GM18526 (cell line): ENCODE results near the gene SLC24A3.

Experiments
- POLR2A ChIP-seq: IDR thresholded peaks from 3 replicates; pipeline ENCODE4 v1.6.1; 2011; ENCODE audit not compliant: insufficient read length; ENCODE audit errors: extremely low read depth

SLC24A3 gene

DNA sequence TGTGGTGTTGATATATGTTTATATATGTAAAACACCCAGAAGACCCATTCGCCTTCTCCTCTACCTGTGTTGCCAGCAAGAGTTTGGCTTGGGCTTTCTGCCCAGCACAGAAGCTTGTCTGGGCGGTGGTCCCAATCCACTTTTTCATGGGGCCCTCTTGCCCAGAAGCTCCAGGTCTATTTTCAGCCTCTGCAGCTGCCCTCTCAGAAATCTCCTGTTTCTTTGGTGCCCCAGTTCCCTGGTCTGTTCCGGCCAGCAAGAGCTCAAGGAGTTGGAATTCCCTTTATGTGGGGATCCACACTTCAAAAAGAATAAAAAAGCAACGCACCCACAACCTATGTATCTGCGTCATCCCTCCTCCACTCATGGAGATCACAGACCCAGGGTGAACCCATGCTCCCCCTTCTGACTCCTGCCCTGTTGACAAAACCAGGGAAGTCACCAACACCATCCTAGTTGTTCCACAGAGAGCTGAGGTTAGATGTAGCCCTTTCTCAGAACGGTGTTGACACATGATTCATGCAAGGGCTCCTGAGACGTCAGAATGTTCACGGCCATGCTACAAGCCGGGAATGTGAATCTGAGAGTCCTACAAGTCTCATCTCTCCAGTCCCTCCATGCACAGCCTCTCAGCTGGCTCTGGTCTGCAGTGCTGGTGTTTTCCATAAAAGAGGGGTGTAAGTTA, 388.8 kb downstream of the SLC24A3 start:
- no peak for TF ChIP-seq POLR2A

DNA sequence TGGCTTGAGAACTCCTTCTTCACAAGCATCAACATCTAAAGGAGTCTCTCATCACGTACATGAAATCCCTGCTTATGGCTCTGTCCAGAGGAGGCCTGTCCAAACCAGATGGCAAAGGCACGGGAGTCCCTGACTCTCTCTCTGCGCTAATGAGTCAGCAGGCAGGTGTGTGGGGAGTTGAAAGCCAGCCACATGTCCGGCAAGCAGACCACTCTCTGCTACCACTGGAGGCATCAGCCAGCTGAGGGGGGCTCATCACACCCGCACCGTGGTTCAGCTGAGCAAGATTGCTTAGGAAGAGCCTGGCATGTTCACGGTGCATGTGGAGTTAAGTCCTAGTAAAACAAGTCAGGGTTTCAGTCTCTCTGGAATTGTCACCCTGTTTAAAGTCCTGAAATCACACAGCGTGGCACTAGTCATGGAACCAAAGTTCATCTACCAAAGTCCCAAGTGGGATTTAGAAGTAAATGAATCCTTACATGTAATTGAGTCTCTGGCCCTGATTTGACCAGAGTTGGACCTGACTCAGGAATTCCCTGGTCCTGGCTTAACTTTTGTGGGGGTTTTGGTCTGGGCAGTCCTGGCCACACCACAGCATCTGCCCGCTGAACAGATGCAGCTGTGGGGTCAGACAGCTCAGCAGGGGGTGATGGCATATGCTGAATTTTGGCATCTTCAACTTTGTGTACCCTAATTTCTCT, 390.4 kb downstream of the SLC24A3 start:
- no peak for TF ChIP-seq POLR2A

DNA sequence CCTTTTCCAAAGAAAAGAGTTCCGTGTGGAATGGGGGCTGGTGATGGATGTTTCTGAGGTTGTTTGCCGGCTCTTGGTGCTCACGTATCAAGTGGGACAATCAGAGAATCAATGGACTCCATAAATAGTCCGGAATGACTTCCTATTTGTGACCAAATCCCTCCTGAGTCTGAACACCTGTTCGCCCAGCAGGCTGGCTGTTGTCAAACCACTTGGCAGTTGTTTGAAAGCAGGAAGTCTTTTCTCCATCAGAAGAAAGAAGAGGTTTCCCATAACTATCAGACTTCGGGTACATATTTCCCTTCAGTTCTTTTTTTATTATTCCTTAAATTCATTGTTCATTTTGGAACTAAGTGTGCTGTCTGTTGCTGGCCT, 390.9 kb downstream of the SLC24A3 start:
- TF ChIP-seq POLR2A: no peak

DNA sequence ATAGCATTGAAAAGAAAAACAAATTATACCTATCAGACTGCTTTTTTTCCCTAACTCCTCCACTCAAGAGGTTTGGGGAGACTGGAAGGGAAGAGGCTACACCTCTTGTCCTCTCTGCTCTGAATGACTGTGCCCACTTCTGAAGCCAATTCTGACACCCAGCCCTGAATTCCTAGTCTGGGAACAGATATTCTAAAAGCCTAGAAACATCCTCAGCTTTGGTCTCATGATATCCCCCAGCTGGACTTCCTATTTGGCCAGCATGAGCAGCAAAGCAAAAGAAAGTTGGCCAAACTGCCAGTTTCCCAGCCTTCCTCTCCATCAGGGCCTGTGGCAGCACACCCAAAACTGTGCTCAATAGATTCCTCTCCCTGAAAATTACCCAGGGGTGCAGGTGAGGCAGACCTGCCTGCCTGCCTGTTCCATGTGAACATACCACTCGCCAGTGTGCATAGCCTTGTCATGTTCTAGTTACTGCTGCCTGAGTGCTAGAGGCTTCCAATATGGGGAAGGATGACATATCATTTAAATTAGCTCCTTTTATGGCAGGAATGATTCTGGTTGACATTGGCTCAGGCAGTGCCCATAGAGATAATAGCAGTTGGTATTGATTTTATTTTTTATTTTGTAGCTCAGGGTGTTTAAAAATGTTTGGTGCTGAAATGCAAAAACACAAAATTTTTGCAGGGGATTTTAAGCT, 393.5 kb downstream of the SLC24A3 start:
- TF ChIP-seq POLR2A: no peak

DNA sequence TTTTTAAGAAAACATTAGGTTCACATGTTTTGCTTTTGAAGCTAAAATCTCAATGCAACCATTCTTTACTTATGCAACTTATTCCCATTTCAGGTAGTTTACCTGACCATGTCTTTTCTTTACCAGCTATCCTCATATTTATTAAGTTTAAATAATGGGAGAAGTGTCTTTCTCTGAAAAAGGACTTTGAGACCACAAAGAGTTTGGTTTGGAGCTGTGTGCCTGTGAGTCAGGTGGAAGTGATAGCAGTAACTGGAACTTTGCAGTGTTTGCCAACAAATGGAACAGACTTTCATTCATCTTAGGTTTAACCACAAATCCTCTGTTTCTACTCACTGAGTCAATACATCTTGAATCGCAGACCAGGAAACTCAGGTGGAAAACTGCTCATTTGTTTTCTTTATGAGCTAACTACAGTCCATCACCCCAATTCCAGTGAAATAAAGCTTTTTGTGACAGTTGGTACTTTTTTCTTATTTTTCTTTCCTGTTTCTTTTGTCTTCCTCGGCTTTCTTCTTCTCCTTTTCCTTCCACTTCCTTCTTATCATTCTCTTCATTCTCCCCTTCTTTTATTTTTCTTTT, 397.3 kb downstream of the SLC24A3 start:
- no peak for TF ChIP-seq POLR2A

DNA sequence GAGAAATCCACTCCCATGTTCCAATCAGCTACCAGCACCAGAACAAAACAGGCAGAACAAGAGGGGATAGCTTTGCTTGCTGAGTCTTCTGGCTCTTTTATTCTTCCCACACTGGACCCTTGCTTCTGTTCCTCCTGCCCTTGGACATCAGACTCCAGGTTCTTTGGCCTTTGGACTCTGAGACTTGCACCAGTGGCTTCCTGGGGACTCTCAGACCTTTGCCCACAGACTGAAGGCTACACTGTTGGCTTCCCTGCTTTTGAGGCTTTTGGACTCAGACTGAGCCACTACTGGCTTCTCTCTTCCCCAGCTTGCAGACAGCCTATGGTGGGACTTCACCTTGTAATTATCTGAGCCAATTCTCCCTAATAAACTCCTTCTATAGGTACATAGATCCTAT, 403.2 kb downstream of the SLC24A3 start:
- TF ChIP-seq POLR2A: no peak

DNA sequence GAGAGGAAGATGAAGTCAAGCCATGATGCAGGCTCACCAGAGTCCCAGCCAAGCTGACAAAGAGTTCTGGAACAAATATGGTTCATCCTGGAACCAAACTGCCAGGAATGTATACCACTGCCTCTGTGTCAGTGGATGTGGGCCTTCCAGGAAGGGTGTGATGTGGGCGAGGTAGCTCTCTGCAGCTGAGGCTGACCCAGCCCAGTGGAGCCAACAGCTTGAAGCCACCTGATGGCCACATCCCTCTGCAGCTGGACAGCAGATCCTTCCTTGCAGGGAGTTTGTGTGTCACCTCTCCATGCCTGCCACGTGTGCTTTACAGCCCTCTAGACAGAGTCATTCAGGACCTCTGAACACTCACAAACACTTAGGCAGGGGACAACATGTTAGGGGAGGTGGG, 403.6 kb downstream of the SLC24A3 start:
- no peak for TF ChIP-seq POLR2A

DNA sequence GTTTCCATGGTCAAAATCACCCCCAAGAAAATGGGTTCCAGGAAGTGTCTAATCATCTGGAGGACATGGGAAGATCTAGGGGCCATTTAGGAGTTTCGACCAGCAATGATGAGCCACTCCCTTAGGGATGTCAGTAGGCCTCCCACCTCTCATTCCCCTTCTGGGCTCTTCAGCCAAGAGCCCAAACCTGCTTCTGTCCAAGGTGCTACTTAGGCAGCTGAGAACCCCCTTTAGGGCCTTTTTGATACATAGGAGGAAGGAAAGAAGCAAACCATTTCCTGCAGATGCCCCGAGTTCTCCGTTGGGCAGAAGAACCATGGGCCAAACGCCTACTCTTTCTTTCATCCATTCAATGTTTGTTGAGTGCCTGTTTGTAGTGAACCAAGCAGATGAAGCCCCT, 404.2 kb downstream of the SLC24A3 start:
- TF ChIP-seq POLR2A: no peak

DNA sequence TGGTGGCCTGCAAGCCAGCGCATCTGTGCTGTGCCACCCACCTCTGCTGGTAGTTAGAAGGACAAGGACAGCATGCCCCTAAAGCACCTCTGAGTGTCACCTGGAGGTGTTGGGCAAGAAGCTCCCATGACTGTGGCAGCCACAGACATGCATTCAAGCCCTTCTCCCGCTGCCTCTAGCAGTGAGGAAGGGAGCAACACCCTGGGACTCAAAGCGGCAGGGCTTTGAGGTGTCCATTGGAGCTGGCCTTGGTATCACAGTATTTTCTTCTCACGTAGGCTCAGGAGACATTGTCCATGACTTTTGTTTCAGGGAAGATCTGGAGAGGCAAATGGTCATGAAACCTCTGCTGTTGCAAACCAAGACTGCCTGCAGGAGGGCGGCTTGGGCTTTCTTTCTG, 404.8 kb downstream of the SLC24A3 start:
- no peak for TF ChIP-seq POLR2A

DNA sequence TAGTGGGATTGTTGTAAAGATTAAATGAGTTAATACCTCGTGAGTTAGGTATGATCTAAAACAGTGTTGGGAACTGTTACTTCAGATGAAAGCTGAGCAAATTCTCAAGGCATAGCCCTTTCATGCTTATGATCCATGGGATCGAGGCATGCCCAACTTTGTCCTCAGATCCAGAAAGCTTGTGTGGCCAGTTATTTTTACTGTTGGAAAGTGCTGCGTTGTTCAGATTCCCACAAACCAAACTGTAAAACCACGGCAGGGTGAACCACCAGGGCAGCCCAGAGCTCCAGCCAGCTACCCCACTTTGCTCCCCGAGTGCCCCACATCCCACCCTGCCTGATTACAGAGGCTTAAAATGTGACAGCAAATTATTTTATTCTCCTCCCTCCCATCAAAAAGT, 406.3 kb downstream of the SLC24A3 start:
- no peak for TF ChIP-seq POLR2A

DNA sequence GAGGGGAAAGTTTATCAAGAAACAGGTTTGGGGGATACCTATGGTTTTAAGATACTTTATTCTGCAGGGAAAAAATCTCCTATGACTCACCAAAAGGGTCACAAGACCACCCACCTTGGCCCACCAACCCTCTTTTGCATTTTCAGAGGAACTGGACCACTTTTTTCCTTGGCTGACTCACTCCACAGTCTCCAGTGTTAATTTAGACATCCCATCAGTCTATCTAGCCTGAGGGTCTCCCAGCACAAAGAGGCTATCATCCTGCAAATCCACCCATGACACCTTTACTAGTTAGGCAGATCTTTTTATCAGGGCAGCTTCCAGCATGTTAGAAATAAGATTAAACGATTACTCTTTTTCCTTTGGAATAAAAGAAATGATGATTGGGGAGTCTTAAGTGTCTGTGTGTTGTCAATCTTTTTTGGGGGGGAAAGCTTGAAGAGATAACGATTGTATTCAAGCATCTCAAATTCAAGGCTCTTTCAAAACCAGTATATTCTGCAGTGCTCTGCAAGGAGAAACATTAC, 407.5 kb downstream of the SLC24A3 start:
- no peak for TF ChIP-seq POLR2A

DNA sequence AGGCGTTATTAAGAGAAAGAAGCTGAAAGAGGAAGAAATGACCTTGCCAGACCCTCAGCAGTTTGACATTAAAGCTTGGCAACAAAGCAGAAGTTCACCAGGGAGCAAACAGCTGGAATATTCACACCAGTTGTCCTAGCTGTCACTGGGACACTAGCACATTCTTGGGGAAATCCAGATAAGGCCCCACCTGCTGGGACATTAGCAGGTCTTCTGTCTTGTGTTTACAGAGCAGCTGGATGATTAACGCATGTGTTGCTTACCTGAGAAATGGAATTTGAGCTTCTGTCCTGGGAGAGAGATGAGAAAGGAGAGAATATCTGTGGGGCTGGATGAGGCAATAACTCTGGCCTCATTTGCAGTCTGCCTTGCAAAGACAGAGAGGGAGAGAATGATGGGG, 408.0 kb downstream of the SLC24A3 start:
- TF ChIP-seq POLR2A: no peak

DNA sequence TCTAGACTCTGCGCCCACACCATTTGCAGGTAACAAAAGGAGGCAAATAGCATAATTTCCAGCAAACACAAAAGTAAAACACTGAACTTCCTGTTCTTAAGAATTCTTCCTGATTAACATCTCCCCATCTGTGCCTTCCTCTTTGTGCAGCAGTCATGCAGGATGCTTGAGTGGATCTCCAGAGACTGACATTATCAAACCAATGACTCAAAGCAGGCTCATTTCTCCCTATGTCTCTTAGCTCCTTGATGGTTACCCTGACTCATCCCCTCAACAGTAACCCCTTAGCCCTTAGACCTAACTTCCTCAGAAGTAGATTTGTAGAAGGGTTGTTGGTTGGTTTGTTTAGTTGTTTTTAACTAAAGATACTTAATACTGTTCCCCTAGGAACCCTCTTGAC, 408.6 kb downstream of the SLC24A3 start:
- no peak for TF ChIP-seq POLR2A

DNA sequence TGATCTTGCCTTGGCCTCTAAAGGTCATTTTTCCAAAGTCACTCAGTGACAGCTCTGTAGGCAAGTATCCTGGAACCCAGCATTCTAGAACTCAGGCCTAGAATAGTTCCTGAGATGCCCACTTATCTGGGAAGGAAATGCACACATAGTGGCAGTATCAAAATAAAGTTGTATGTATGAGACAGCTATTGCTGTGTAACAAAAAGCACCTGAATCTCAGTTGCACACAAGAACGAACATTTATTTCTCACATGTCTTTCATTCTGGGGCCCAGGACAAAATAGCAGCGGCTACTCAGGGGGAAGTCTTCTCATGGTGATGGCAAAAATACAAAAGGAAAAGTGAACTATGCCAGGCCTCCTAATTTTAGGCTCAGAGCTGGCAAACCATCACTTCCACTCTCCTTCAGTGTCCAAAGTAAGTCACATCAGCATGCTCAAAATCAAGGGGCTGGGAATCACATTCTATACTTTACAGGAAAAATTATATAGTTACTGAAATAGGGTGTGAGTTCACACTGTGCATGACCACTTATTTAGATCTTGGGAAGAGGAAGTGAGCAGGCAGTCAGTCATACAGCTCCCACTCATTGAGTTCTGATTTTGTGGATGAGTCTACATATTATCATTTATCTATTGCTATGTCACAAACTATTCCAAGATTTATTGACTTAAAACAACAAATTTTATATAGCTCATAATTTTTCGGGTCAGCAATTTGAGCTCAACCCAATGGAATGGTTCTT, 412.0 kb downstream of the SLC24A3 start:
- TF ChIP-seq POLR2A: no peak

DNA sequence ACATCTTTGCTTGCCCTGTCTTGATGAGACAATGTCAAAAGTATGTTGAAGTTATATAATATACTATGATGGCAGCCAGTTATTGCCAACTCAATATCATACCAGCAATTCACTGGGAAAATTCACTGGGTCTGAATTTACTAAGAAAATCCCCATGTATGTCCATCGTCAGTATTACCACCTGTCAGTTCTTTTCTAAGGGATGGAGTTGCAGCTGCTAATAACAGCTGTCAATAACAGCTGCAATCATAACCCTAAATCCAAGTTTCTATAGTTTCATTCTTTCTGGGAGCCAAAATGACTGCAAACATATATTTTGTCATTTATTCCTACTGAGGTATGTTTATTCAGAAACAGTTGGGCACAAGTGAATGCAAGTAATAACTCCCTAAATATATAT, 413.0 kb downstream of the SLC24A3 start:
- no peak for TF ChIP-seq POLR2A
